ENCODE data around the gene S100Z.

The S100Z gene

DNA sequence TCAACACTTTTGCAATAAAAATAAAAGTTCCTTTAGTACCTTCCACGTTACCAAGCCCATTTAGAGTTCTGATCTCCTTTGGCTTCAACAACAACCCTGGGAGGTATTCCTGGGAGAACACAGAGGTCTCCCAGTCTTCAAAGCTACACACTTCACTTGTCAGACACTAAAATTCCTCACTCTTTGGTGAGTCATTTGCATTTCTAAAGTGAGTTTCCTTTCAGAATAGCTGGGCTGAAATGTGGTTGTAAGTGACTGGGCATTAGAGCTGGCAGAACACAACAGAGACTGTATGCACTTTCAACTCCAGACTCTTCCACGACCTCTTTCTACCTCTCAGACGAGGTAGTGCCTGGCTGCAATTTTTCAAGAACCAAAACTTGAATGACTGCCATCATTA, 42.5 kb upstream of the S100Z start:
- Histone ChIP-seq H3K36me3 (ENCODE audit: low read length) (no peaks in the 10 kb centered on the region), H3K9me3 (ENCODE audit: insufficient read depth, low read length) (no peaks in the 10 kb centered on the region), H4K20me1 (ENCODE audit: low read depth, low read length) (no peaks in the 10 kb centered on the region), H3K79me2 (ENCODE audit: insufficient read depth, low read length) (no peaks in the 10 kb centered on the region), H3F3A (ENCODE audit: insufficient read depth) (no peaks in the 10 kb centered on the region), H3K27me3 (ENCODE audit: low read length) (no peaks in the 10 kb centered on the region), H2AFZ (ENCODE audit: low read depth, low read length, severe bottlenecking) (no peak overlapping the region), H3K27ac (ENCODE audit: low read depth, low read length) (no peak overlapping the region), H3K9ac (ENCODE audit: low read length) (no peak overlapping the region), H3K9me2 (replicated peaks; ENCODE audit: insufficient read depth, low read length) (no peaks in the 10 kb centered on the region), H3K4me3 (ENCODE audit: insufficient read depth, low read length, poor library complexity, severe bottlenecking) (no peak overlapping the region), H3K4me2 (ENCODE audit: low read depth, low read length, poor library complexity, severe bottlenecking) (no peak overlapping the region)
- TF ChIP-seq, protein P1, sequence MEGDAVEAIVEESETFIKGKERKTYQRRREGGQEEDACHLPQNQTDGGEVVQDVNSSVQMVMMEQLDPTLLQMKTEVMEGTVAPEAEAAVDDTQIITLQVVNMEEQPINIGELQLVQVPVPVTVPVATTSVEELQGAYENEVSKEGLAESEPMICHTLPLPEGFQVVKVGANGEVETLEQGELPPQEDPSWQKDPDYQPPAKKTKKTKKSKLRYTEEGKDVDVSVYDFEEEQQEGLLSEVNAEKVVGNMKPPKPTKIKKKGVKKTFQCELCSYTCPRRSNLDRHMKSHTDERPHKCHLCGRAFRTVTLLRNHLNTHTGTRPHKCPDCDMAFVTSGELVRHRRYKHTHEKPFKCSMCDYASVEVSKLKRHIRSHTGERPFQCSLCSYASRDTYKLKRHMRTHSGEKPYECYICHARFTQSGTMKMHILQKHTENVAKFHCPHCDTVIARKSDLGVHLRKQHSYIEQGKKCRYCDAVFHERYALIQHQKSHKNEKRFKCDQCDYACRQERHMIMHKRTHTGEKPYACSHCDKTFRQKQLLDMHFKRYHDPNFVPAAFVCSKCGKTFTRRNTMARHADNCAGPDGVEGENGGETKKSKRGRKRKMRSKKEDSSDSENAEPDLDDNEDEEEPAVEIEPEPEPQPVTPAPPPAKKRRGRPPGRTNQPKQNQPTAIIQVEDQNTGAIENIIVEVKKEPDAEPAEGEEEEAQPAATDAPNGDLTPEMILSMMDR (IDR thresholded peaks at IDR 0.05; ENCODE audit: insufficient read depth, low read length, poor library complexity, severe bottlenecking) = no peak
- TF ChIP-seq EZH2phosphoT487 (conservative IDR thresholded peaks at IDR 0.05; ENCODE audit: low read length) = no peak

DNA sequence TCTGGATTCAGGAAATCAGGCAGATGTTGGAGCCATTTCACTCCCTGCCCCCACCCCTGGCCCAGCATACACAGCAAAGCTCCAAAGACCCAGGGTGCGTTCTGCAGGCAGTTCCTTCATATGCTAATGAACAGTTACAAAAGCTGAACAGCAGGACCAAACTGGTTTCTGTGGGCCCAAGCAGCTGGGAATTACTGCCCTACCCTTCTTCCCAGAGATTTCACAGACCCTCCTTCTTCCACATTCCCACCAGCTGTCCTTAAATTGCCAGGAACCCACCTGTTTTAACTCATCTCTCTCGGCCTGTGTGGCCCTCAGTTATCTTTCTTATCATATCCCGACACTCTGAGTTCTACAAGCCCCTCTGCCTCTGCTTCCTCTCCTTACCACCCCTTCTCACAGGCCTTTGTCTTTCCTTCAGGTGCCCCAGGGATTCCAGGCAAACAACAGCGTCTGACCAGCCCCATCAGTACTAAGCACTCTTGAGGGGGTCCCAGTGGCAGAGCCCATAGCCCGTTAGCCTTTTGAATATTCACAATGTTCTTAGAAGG, 41.6 kb upstream of the S100Z start:
- Histone ChIP-seq H3K27me3 (ENCODE audit: low read length) (no peaks in the 10 kb centered on the region), H3K4me2 (ENCODE audit: low read depth, low read length, poor library complexity, severe bottlenecking) (no peak overlapping the region), H3K9ac (ENCODE audit: low read length) (no peak overlapping the region), H3K4me3 (ENCODE audit: insufficient read depth, low read length, poor library complexity, severe bottlenecking) (no peak overlapping the region), H3F3A (ENCODE audit: insufficient read depth) (no peaks in the 10 kb centered on the region), H4K20me1 (ENCODE audit: low read depth, low read length) (no peaks in the 10 kb centered on the region), H3K9me2 (replicated peaks; ENCODE audit: insufficient read depth, low read length) (no peaks in the 10 kb centered on the region), H3K36me3 (ENCODE audit: low read length) (no peaks in the 10 kb centered on the region), H3K27ac (ENCODE audit: low read depth, low read length) (no peak overlapping the region), H2AFZ (ENCODE audit: low read depth, low read length, severe bottlenecking) (no peak overlapping the region), H3K9me3 (ENCODE audit: insufficient read depth, low read length) (no peaks in the 10 kb centered on the region), H3K79me2 (ENCODE audit: insufficient read depth, low read length) (no peaks in the 10 kb centered on the region)
- TF ChIP-seq, protein P1 (IDR thresholded peaks at IDR 0.05; ENCODE audit: insufficient read depth, low read length, poor library complexity, severe bottlenecking) = no peak
- no peak for TF ChIP-seq EZH2phosphoT487 (conservative IDR thresholded peaks at IDR 0.05; ENCODE audit: low read length)

DNA sequence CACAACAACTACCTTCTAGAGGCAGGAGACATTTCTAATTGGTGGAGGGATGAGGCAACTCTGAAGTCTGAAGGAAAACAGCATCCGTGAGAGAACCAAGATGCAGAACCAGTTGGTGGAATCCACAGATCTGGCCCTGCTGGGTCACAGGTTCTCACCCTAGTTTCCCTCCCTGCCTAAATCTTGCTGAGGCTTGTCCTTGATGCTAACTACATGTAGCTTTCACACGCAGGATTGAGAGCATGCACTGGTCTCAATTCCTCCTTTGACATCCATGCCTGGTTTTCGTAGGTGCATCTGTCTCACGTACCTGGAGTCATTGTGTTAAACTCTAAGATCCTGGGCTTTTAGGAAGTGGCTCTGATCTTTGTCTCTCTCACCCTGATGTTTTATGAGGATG, 40.7 kb upstream of the S100Z start:
- Histone ChIP-seq H3F3A (ENCODE audit: insufficient read depth) (no peaks in the 10 kb centered on the region), H3K9me2 (replicated peaks; ENCODE audit: insufficient read depth, low read length) (no peaks in the 10 kb centered on the region), H3K4me3 (ENCODE audit: insufficient read depth, low read length, poor library complexity, severe bottlenecking) (no peak overlapping the region), H3K27me3 (ENCODE audit: low read length) (no peaks in the 10 kb centered on the region), H2AFZ (ENCODE audit: low read depth, low read length, severe bottlenecking) (no peak overlapping the region), H3K4me2 (ENCODE audit: low read depth, low read length, poor library complexity, severe bottlenecking) (no peak overlapping the region), H3K9ac (ENCODE audit: low read length) (no peak overlapping the region), H4K20me1 (ENCODE audit: low read depth, low read length) (no peaks in the 10 kb centered on the region), H3K36me3 (ENCODE audit: low read length) (no peaks in the 10 kb centered on the region), H3K9me3 (ENCODE audit: insufficient read depth, low read length) (no peaks in the 10 kb centered on the region), H3K79me2 (ENCODE audit: insufficient read depth, low read length) (no peaks in the 10 kb centered on the region), H3K27ac (ENCODE audit: low read depth, low read length) (no peak overlapping the region)
- TF ChIP-seq, protein P1 (IDR thresholded peaks at IDR 0.05; ENCODE audit: insufficient read depth, low read length, poor library complexity, severe bottlenecking) = no peak
- TF ChIP-seq EZH2phosphoT487 (conservative IDR thresholded peaks at IDR 0.05; ENCODE audit: low read length) = no peak

All from SU-DHL-6 (cell line).